OCI-LY7 (cell line): Measurements from ENCODE around the gene RBM4. TPM values are rescaled to one million over a fixed set of nuclear protein-coding genes. Genes with fewer than 3 reads are reported as not detected.

Source experiments
- BruUV-seq: library from RNA; stranded (reverse); fragments of 400-500 nt; replicated peaks from 2 replicates; lab custom pipeline; 2021; lab: Mats Ljungman, UMichigan
- CTCF ChIA-PET: fragments of 300-600 bp; sonication (Branson Sonifier 250); formaldehyde crosslinking; loops from one replicate; lab custom pipeline; 2022; ENCODE audit warnings: antibody characterized with exemption; ENCODE audit not compliant: unreplicated experiment; lab: Charles Lee
- POLR2A ChIA-PET: fragments of 300-600 bp; sonication (Branson Sonifier 250); formaldehyde crosslinking; loops from one replicate; lab custom pipeline; 2022; ENCODE audit warnings: antibody characterized with exemption; lab: Charles Lee
- DNase-seq: peaks from one replicate; pipeline ENCODE4 v3.0.0-alpha.2; 2015; ENCODE audit warnings: low spot score
- H2AFZ ChIP-seq: fragments of 200-600 bp; sonication (generic), shearing (Covaris generic); 2 replicates; pipeline ENCODE4 v1.6.1; 2014; ENCODE audit warnings: mild to moderate bottlenecking, antibody characterized with exemption, low read length, moderate library complexity
- H3K27ac ChIP-seq: fragments of 200-600 bp; sonication (generic); 2 replicates; pipeline ENCODE4 v1.5.1; 2014; ENCODE audit warnings: mixed run types, low read depth, mild to moderate bottlenecking, moderate library complexity, low read length, inconsistent platforms; ENCODE audit not compliant: poor library complexity, severe bottlenecking
- H3K36me3 ChIP-seq: fragments of 200-600 bp; sonication (generic); 2 replicates; pipeline ENCODE4 v1.6.1; 2014; ENCODE audit warnings: mild to moderate bottlenecking, antibody characterized with exemption, low read length, moderate library complexity, mixed read lengths; ENCODE audit not compliant: insufficient read depth
- H3K4me1 ChIP-seq: fragments of 200-600 bp; sonication (generic); 2 replicates; pipeline ENCODE4 v1.5.1; 2014; ENCODE audit warnings: mild to moderate bottlenecking, low read length; ENCODE audit not compliant: insufficient read depth, poor library complexity, severe bottlenecking
- H3K4me2 ChIP-seq: fragments of 200-600 bp; sonication (generic); 2 replicates; pipeline ENCODE4 v1.6.1; 2014; ENCODE audit warnings: mild to moderate bottlenecking, low read length
- H3K4me3 ChIP-seq: fragments of 200-600 bp; sonication (generic); 2 replicates; pipeline ENCODE4 v1.5.1; 2014; ENCODE audit warnings: mild to moderate bottlenecking, low read depth, low read length; ENCODE audit not compliant: poor library complexity, severe bottlenecking
- H3K79me2 ChIP-seq: fragments of 200-600 bp; sonication (generic); 2 replicates; pipeline ENCODE4 v1.6.1; 2016; ENCODE audit warnings: low read depth, mild to moderate bottlenecking, low read length, moderate library complexity, mixed read lengths; ENCODE audit not compliant: insufficient read depth
- H3K9me2 ChIP-seq: fragments of 200-600 bp; sonication (generic); 2 replicates; pipeline ENCODE4 v1.6.1; 2016; ENCODE audit warnings: mild to moderate bottlenecking, low read length, mixed read lengths; ENCODE audit not compliant: insufficient read depth
- H3K9me3 ChIP-seq: fragments of 200-600 bp; sonication (generic); 2 replicates; pipeline ENCODE4 v1.6.1; 2014; ENCODE audit warnings: mild to moderate bottlenecking, mixed run types, low read length, mixed read lengths
- H4K20me1 ChIP-seq: fragments of 200-600 bp; sonication (generic); 2 replicates; pipeline ENCODE4 v1.6.1; 2014; ENCODE audit warnings: mild to moderate bottlenecking, antibody characterized with exemption, low read length, moderate library complexity, mixed read lengths; ENCODE audit not compliant: insufficient read depth
- CTCF ChIP-seq: fragments of 200-600 bp; sonication (generic); conservative IDR thresholded peaks from 2 replicates; pipeline ENCODE4 v1.5.1; 2014; ENCODE audit warnings: mild to moderate bottlenecking, antibody characterized with exemption, low read length, moderate library complexity, mixed read lengths
- EZH2phosphoT487 ChIP-seq: fragments of 200-600 bp; sonication (generic); IDR thresholded peaks from 2 replicates; pipeline ENCODE4 v1.6.1; 2018; ENCODE audit warnings: low read depth, borderline replicate concordance, mild to moderate bottlenecking, mixed run types, antibody characterized with exemption, low read length, moderate library complexity, mixed read lengths
- intact Hi-C: fragments of 100-400 bp; cut with micrococcal nuclease; formaldehyde crosslinking; loops from one replicate; pipeline ENCODE4 v1.10.0; 2022; ENCODE audit not compliant: unreplicated experiment
- total RNA-seq, 2 experiments: library from RNA; depleted of rRNA in 1 of 2; stranded (reverse); fragments of >200 nt in 1 of 2; shearing (Covaris generic) in 1 of 2; gene quantifications; 2 replicates each; pipeline ENCODE4 v1.2.3, GENCODE V29; 2014 to 2022

Gene RBM4
- total RNA-seq, 2 experiments from 2014 or later, result 66.0 to 139 TPM

GRCh38 chr11:66632952-66633351 lies 5.6 kb upstream of the RBM4 start:
- DNase-seq, result no peak
- Histone ChIP-seq H3K36me3 (peaks cover 97% of the 10 kb centered on the region), H3K9me2 (no peaks in the 10 kb centered on the region), H3K4me2 (no peak overlapping the region), H3K9me3 (no peaks in the 10 kb centered on the region), H2AFZ (no peak overlapping the region), H4K20me1 (no peaks in the 10 kb centered on the region), H3K4me3 (no peak overlapping the region), H3K79me2 (peaks cover 97% of the 10 kb centered on the region), H3K4me1 (peaks cover 14% of the 10 kb centered on the region), H3K27ac (no peak overlapping the region)
- TF ChIP-seq CTCF (no peak), EZH2phosphoT487 (no peak)
- ChIA-PET POLR2A (no interaction called here), CTCF (no interaction called here)
- intact Hi-C loops, result no loop called here
- no TSS peak for BruUV-seq

DNA sequence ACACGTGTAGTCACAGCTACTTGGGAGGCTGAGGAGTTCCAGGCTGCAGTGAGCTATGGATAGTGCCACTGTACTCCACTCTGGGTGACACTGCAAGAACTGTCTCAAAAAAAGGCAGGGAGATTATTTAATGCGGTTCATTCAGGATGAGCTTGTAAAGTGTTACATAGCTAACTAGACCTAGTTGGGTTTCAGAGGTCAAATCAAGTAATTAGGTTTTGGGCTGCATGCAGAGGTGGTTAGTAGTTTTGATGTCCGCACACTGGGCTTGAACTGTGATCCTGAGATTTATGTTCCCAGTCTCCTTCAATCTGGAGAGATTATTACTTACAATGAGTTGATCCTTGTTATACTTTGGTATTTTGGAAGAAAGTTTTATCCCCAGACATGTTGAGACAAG lies 2.1 kb upstream of the RBM4 start:
- peaks cover 93% of the 10 kb centered on the region for H3K36me3 ChIP-seq
- POLR2A ChIA-PET, result interaction anchor here (0.8 to 2.8 kb wide), 2 partner anchors 24 to 38 kb away, joined by 3 to 9 read pairs; no protein-coding TSS in a partner anchor
- intact Hi-C loops, result loop anchor here (5.0 kb wide), 1 partner anchor 59 kb away; no protein-coding TSS in a partner anchor
- H3K9me3 ChIP-seq, result no peaks in the 10 kb centered on the region
- H3K9me2 ChIP-seq, result no peaks in the 10 kb centered on the region
- peaks cover 23% of the 10 kb centered on the region for H4K20me1 ChIP-seq
- no peak overlapping the region for H2AFZ ChIP-seq
- H3K79me2 ChIP-seq, result peaks cover 95% of the 10 kb centered on the region
- H3K4me2 ChIP-seq, result no peak overlapping the region
- BruUV-seq, result no TSS peak
- no peak for DNase-seq
- H3K4me3 ChIP-seq, result no peak overlapping the region
- TF ChIP-seq EZH2phosphoT487 (no peak), CTCF (no peak)
- no peak overlapping the region for H3K27ac ChIP-seq
- H3K4me1 ChIP-seq, result peaks cover 38% of the 10 kb centered on the region
- CTCF ChIA-PET, result interaction anchor here (1.0 kb wide), 1 partner anchor 9 kb away, joined by 3 read pairs; no protein-coding TSS in a partner anchor

DNA sequence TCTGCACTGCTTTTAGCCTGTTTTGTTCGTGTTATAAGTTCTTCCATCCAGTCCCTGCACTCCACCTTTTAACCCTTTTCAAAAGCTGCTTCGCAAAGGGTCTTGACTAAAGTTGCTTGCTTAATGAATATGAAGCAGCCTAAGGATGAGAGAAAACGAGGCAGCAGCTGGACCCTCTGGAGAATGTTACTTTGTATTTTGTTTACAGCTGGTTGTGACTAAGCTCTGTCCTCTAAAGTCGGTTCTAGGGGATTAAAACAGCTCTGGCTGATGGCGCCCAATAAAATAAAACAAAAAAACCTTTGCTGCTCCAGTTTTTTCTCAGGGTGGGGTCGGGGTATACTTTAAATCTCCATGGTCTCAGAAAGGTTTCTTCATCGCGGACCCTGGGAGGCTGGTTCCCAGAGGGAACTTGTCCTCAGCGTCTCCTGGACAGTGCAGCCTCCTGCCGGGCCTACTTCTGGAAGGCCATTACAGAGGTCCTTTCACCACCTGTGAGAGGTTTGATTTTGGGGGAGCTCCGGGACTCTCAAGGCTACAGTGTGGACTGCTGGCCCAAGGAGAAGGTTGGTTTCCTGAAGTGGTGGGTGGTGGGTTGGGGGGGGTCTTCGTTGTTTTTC lies 836 bp upstream of the RBM4 start:
- CTCF ChIA-PET, result interaction anchor here (0.5 to 1.1 kb wide), 3 partner anchors 8 to 88 kb away, joined by 3 read pairs; no protein-coding TSS in a partner anchor
- Histone ChIP-seq H4K20me1 (peaks cover 35% of the 10 kb centered on the region), H3K36me3 (peaks cover 93% of the 10 kb centered on the region), H3K4me2 (peak overlapping the region; percentile 75), H3K9me2 (no peaks in the 10 kb centered on the region), H3K79me2 (peaks cover 95% of the 10 kb centered on the region), H3K9me3 (no peaks in the 10 kb centered on the region), H3K4me1 (peaks cover 50% of the 10 kb centered on the region), H3K4me3 (peak overlapping the region; percentile 95), H3K27ac (peak overlapping the region; percentile 60), H2AFZ (no peak overlapping the region)
- TSS peak; percentile 94 for BruUV-seq
- intact Hi-C loops, result loop anchor here (1.0 to 5.0 kb wide), 3 partner anchors 21 to 60 kb away; partner anchors contain the start of genes RBM14 and RBM4B
- TF ChIP-seq CTCF (no peak), EZH2phosphoT487 (no peak)
- DNase-seq, result no peak
- POLR2A ChIA-PET, result interaction anchor here (0.6 to 2.8 kb wide), 13 partner anchors 9 to 1840 kb away, joined by 3 to 16 read pairs (median 5); partner anchors contain the start of genes CCDC87, DPP3, RBM14 and RBM4B
